ENCODE results near the gene OST4.

Gene OST4

DNA sequence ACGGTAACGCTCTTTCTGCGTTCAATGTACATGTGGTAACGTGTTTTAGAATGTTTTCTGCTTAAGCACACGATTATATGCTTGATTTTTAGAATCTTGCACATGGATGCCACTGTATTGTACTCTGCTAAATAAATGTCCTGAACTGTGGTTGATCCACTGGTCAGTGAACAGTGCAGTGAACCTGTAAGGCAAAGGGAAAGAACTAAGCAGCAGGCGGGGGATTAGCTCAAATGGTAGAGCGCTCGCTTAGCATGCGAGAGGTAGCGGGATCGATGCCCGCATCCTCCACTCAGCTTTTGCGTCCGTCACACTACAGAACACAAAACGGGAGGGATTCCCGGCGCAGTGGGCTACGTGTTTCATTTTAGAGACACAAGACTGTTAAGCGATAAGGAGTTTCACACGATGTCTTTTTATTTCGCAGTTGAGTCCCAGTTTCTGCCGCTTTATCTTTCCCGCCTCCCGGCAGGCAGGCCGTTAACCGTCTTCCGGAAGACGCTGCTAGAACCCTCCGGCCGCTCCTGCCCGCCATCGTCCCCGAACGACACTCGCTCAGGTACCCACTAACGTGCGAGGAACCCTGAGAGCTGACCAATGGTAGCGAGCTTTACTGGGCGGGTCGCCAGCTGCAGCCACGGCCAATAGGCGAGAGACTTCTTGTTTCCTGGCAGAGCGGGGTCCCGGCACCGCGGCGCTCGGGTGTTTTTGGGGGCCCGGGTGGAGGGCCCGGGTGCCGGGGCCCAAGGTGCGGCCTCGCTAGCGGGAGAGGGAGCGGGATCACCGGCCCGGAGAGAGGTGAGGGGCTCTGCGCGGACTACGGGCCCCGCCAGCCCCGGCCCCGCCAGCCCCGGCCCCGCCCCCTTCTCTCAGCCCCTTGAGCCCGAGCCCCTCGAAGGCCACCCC lies 20.2 kb downstream of the OST4 start, which contains the start of gene AGBL5:
TSS of gene AGBL5 (plus strand) at position 673 of the 906 bp plus-strand sequence. CDS start 1,291 bp downstream, outside the sequence.
- peak; percentile 96 for DNase-seq

DNA sequence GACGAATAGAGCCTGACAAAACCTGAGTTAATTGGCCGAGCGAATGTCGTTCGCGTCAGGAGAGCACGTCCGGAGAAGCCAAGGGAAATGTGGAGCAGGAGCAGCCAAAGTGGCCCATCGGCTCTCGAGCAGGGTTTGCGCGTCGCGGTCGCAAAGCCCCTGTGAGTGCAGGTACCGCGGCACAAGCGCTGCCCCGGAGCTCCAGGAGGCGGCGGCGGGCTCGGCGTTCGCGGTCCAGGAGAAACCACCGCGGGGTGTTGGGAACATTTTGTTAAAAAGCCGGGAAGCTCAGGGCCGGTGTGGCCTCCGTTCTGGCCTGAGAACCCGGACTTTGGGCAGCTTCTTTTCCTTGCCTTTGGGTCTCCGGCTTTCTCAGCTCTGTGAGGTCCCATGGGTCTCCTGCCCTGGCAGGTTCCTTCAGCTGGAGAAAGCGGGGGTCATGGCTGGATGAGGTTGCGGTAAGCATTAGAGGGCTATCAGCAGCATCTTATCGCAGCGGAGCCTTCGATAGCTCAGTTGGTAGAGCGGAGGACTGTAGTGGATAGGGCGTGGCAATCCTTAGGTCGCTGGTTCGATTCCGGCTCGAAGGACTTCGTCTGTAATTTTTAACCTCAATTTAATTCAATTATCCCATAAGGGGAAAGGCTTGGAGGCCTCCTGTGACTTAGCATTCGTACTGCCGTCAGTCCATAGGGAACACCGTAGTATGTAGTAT lies 21.0 kb downstream of the OST4 start:
- peak; percentile 94 for DNase-seq

DNA sequence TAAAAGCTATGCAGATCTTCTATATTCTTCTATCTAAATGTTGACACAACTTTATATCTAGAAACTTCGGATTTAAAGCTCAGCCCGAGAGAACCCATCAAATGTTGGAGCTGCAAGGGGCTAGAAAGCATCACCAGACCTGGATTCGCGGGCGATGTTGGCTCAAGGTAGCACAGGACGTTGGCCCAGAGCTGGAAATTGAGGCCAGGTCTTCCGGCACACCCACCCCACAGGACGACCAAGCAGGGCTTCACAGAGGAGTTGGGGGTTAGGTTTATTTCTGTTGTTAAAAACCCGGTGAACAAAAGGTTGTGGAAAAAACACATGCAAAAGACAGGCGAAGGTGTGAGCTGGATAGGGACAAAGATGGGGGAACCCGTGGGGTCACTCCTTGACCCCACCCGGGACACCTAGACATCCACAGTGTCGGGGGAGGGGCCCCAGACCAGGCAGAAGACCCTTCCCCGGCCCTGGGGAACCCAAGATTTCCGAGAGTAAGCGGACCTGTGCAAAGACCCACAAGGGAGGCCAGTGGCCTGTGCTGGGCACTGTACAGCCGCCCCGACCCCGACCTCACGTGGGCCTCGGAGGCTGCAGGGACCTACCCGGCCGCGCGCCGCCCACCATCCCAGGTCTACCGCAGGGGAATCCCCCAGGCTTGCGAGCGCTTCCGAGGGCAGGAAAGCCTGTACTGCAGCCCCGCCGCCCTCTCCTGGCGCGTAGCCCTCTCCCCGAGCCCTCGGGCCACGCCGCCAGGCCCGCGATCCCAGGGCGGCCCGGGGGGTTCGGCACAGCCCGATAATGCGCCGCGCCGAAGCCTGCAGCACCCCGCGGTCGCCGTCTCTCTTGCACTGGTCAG lies 21.8 kb downstream of the OST4 start:
- peak; percentile 76 for DNase-seq

DNA sequence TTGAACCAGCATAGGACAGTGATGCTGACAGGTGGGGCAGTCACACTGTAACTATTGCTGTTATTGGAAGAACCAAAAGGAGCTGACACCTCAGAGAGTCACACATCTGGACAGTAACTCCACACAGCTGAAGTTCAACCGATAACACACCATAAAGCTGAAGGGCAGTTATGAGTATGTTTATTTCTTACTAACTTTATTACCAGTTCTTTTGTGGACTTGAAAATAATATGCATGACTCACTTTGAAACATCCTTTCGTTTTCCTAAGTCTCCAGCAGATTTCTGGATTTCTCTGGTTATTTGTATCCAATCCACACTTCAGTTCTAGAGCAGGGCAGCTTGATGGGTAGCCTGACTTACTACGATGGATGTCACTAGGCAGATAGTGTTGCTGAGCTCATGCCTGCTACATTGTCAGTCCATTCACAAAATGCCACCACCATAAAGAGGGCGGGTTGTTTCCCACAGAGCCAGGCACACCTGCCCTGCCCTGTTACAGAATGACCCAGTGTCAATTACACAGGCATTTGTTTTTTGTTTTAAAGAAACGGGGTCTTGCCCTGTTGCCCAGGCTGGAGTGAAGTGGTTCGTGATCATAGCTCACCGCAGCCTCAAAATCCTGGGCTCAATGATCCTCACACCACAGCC lies 28.3 kb downstream of the OST4 start:
- no peak for DNase-seq

DNA sequence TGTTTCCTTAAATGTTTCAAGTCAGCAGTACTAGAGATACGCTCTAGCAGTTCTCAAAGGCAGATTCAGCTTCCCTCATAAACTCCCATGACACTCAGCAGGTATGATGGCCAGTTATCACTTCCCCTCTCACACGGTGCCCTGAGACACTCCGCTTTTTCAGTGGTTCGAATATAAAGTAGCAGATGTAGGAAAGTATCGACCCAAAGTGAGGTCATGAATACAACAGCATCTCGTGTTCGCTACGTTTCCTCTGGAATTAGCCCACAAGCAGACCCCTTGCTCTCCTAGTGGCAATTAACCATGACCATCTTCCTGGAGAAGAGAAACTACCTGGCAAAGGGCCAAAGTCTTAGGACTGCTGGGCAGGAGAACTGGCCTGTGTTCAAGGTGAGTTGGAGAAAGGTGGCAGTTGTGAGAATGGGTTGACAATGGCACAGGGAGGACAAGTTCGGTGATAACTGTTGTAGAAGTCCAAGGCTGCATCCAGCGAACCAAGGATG lies 29.2 kb downstream of the OST4 start:
- DNase-seq = no peak

DNA sequence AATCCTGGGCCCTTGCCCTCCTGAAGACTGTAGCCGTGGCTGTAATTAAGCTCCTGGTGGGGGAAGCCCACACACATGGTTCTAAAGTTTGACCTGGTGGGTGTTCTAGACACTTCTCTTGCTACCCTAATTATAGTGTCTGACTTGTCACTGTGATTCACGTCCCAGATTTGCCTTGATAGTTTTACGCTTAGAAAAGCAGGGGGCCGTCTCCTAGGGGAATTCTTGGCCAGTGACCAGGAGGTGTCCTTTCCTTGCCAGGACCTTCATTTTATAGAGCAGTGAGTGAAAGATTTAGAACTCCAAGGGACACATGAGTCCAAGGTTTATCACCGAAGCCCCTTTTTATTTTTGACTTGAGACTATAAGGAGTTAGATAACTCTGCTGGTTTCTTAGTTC lies 29.7 kb downstream of the OST4 start:
- DNase-seq = no peak

DNA sequence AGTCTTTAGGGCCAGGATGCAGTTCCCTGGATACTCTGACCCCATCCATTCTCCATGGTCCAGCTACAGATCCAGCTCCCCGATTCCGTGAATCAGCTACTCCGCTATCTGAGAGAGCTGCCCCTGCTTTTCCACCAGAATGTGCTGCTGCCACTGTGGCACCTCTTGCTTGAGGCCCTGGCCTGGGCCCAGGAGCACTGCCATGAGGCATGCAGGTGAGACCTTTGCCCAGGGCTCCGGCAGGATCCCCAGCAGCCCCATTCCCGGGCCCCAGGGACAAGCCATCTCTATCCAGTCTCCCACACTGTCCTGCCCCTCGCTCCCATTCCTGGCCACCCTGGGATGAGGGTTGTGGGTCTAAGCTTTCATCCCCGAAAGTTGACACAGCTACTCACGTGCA lies 31.2 kb downstream of the OST4 start:
- DNase-seq = no peak

DNA sequence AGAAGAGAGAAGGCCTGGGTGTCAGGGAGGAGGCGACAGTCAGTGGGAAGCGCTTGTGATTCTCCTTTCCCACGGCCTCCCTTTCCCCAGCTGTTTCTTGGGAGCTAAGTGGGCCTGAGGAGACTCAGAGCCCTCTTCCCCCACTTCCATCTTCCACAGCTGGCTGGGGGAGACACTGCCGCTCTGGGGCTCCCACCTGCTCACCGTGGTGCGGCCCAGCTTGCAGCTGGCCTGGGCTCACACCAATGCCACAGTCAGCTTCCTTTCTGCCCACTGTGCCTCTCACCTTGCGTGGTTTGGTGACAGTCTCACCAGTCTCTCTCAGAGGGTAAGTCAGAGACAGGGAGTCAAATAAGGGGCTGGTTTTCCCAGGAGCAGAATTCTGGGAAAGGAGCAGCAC lies 31.6 kb downstream of the OST4 start:
- no peak for DNase-seq

DNA sequence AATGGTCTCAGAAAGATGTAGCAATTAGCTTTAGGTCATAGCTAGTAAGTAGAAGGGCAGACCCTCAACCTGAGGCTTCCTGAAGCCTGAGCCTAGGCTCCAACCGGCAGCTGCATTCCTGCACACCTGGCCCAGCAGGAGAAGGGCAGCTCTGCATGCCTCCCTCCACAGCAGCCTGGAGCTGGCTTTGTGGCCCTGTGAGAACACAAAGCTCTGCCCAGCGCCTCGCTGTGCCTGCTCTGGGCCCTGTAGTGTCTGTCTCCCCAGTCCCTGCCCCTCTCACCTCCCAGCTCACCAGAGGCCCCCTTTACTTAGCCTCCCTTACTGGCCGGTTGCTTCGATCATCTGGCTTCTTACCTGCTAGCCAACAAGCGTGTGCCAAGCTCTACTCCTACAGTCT lies 32.0 kb downstream of the OST4 start:
- no peak for DNase-seq

DNA sequence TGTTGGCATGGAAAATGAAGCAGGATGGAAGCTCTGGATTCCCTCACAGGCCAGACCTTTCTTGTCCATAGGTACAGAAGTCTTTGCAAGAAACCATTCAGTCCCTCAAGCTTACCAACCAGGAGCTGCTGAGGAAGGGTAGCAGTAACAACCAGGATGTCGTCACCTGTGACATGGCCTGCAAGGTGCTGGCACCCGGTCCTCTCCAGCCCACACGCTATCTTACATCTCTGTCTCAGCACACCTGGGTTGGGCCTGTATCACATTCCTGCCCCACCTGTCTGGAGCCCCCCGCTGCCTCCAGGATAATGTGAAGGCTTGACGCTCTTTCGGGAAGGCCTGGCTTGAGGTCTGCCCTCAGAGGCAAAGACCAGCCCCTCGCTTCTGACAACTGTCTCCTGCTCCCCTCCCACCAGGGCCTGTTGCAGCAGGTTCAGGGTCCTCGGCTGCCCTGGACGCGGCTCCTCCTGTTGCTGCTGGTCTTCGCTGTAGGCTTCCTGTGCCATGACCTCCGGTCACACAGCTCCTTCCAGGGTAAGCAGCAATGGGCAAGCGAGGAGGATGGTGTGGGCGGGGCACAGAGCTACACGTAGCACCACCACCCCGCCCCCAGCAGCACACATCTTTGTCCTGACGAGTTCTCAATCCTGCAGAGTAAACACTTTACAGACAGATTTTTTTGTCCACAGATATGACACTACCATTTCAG lies 32.7 kb downstream of the OST4 start:
- DNase-seq = no peak

DNA sequence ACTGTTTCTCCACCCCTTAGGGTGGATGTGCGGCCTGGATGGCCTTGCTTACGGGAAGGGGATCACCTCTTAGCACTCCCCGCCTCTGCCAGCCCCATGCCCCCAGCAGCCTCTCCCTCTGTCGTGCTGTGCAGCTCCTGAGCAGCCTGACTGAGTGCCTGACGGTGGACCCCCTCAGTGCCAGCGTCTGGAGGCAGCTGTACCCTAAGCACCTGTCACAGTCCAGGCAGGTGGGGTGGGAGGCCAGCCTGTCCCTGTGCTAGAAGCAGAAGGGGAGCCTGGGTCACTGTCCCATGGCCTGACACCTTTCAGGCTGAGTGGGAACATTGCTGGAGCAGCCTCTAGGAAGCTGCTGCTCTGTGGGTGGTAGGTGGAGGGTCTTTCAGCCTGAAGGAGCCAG lies 33.4 kb downstream of the OST4 start:
- DNase-seq = no peak

DNA sequence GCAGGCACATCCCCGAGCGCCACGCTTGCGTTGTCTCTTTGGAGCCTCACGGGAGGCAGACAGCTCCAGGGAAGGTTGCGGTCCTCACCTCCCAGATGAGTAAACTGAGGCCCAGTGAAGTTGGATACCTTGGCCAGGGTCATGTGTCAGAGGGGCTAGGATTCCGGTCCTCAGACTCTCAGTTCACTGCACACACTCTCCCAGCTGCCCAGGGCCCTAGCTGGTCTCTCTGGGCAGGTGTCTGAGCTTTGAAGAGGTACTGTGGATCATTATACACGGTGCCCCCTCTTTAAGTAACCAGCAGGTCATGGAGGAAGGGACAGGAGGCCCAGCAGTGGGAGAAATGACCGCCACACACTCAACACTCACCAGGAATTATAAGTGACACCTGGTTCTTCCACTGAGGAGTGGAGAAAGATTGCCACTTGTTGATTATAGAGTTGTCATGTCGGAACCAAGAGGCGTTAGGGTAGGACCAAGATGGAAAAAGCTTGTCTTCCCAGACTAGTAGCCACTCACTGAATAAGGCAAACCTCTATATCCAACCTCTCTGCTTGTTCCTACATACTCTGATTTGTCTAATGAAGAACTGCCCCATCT lies 38.1 kb downstream of the OST4 start:
- DNase-seq = no peak

DNA sequence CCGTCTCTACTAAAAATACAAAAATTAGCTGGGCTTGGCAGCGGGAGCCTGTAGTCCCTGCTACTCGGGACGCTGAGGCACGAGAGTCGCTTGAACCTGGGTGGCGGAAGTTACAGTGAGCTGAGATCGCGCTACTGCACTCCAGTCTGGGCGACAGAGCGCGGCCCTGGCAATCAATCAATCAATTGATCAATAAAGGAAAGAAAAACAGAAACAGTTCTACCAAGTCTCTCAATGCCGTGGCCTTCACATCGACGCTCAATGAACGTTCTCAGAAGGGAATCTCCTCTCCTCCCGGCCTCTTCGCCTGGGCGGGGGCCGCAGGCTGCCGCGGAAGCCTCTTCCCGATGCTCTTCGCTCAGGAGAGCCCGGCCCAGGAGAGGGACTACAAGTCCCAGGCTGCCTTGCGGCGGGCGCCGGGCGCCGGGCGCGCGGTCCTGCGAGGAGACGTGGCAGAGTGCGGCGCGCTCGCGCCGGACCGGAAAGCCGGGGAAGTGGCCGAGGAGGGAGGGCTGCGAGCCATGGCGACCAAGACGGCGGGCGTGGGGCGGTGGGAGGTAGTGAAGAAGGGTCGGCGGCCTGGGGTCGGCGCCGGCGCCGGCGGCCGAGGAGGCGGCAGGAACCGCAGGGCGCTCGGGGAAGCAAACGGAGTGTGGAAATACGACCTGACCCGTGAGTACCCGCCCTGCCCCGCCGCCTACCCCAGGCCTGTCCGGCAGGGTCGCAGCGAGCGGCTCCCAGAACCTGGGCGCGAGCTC lies 38.8 kb downstream of the OST4 start, which contains the start of gene TMEM214:
TSS of gene TMEM214 (plus strand) at position 471 of the 758 bp plus-strand sequence. CDS start at position 522, 51 bp downstream.
- DNase-seq = peak; percentile 83

DNA sequence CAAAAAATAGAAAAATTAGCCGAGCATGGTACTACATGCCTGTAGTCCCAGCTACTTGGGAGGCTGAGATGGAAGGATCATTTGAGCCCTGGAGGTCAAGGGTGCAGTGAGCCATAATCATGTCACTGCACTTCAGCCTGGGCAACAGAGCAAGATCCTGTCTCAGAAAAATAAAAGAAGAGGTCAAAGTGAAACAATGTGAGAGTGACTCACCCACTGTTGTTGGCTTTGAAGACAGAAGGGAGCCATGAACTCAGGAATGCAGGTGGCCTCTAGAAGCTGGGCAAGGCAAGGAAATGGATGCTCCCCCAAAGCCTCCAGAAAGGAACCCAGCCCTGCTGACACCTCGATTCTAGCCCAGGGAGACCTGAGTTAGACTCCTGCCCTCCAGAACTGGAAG lies 42.4 kb downstream of the OST4 start:
- DNase-seq = no peak

DNA sequence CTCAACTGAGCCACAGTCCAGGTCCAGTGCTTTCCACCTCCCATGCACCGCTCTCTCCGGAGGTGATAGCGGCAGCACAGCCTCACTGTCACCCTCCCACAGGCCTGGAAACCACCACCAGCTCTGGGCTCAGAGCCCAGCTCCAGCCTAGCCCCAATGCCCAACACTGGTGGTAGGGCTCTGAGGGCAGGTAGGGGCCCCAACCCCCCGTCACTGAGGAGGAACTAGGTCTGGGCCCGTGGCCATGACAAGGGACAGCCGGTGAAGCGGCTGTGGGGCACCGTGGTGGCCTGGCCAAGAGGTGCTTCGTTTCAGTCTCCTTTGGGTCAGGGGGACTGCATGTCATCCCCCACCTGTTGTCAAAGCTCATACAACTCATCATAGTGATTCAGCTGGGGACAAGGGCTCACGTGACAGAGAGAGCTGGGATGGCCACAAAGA lies 44.2 kb downstream of the OST4 start:
- no peak for DNase-seq

DNA sequence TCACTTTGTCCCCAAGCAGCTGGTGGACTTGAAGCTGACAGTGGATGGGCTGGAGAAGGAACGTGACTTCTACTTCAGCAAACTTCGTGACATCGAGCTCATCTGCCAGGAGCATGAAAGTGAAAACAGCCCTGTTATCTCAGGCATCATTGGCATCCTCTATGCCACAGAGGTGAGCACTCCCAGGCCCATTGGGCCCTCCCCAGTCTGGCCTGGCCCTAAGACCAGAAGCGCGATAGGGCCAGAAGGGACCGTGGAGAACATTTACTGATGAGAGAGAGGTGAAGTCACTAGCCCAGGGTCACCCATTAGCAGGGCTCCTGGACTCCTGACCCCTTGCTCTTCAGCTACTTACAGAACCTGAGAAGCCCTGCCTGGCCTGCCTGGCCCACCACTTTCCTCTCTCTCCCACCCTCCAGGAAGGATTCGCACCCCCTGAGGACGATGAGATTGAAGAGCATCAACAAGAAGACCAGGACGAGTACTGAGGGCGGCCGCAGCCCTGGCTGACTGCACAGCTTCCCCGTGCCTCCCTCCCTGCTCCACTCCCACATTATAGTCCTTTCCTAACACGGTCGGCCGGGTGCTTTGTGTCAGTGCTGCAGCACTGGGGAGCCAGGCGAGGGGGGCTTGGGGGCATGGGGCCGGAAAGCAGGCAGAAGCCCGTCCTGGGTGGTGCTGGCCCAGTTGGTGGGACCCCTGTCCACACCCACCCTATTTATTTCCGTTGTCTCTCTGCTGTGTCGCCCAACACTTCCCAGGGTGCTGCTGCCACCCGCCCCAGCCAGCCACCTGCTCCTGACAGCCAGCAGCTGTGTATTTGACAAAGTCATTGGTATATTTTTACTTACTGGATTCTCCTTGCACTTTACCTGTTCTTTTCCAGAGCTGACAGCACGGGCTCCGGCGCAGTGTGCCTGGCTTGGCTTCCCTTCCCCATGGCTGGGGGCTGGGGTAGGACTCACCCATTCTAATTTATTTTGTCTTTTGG lies 45.3 kb downstream of the OST4 start:
- DNase-seq = no peak

DNA sequence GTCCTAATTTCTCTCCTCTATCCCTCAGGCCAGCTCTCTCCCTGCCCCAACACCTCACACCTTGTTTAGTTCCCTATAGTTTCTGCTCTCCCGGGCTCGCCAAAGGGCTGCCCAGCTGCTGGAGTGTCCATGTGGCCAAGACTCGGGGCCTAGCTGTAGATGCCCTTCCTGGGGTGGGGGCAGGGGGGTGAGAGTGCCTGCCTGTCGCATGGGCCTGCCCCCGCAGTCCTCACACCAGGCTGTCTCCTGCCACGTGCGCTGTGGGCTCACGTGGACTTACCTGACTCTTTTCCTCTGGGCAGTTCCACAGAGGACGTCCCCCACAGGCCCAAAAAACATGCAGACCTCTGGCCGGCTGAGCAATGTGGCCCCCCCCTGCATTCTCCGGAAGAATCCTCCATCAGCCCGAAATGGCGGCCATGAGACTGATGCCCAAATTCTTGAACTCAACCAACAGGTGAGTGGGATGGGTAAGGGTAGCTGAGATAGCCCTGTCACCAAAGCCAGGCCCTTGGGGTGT lies 46.1 kb downstream of the OST4 start:
- DNase-seq = no peak

DNA sequence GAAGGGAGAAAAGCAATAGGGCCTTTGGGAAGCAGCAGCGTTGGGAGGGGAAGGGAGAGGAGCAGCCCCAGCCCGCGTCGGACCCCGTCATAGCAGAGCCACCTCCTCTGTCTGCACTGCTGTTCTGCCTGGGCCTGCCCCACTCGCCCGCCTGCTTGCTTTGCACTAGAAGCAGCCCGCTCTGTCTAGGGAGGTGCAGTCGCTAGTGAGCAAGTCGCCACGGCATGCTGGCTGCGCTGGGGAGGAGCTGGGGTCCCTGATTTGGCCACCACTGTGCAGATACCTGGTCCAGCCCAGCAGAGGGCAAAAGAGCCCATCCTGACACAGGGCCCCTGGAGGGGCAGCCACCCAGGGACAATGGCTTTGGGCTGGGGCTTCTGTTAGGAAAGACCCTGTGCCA lies 46.6 kb downstream of the OST4 start:
- no peak for DNase-seq

DNA sequence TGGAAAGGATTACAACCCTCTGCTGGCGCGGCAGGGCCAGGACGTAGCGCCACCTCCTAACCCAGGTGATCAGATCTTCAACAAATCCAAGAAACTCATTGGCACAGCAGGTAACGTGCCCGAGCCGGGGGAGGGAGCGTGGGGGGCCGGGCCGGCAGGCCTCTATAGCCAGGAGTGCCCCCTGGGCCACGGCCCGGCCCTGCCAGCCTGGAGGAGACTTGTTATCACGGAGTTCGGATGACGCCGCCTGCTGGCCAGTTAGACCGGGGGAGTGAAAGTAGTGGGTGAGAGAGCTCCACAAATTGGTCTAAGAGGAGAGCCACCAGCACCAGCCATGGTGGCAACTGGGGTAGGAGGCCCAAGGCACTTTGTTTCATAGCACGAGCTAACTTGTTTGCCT lies 47.3 kb downstream of the OST4 start:
- no peak for DNase-seq
